ENCODE results near the gene ULK1. TPM values are rescaled to one million over a fixed set of nuclear protein-coding genes. Genes with fewer than 3 reads are reported as not detected.

Gene ULK1
- total RNA-seq (10 to 100 TPM; 25.9 to 32.8 TPM), polyA plus RNA-seq (10 to 100 TPM; 15.4 to 19.7 TPM)
- long read RNA-seq, donor 1, partial matches to known transcripts, result 0 of 2 reads
- long read RNA-seq, donor 1, other reads (novel, unspliced or antisense), result 0 of 2 reads
- long read RNA-seq, donor 2, full-length matches to known transcripts, result 5 of 5 reads
- long read RNA-seq, donor 2, partial matches to known transcripts, result 0 of 5 reads
- long read RNA-seq, donor 2, other reads (novel, unspliced or antisense), result 0 of 5 reads
- long read RNA-seq, donor 3, partial matches to known transcripts, result 0 of 1 reads
- long read RNA-seq, donor 3, other reads (novel, unspliced or antisense), result 0 of 1 reads
- long read RNA-seq, donor 4, partial matches to known transcripts, result 0 of 1 reads
- long read RNA-seq, donor 4, other reads (novel, unspliced or antisense), result 0 of 1 reads
- long read RNA-seq, donor 5, partial matches to known transcripts, result 5 of 8 reads
- long read RNA-seq, donor 5, other reads (novel, unspliced or antisense), result 0 of 8 reads

GRCh38 chr12:131894313-131894860 lies at the start of gene ULK1:
ULK1 (plus strand) TSS chr12:131894622; CDS start chr12:131895002, 380 bp downstream.
- peak; percentile 87 for ATAC-seq (ENCODE audit: insufficient read depth, low FRiP score)

GRCh38 chr12:131844656-131845055 lies 49.8 kb upstream of the ULK1 start:
- no peaks in the 10 kb centered on the region for H3K9me3 ChIP-seq (ENCODE audit: control insufficient read depth in 4 of 4, insufficient read depth in 3 of 4, low read length in 3 of 4)
- DNase-seq, result no peak
- H3K4me1 ChIP-seq (ENCODE audit: control insufficient read depth in 5 of 5, insufficient read depth in 5 of 5, low read length in 5 of 5), result no peaks in the 10 kb centered on the region
- no peak for TF ChIP-seq CTCF (IDR thresholded peaks at IDR 0.05; ENCODE audit: control extremely low read depth, extremely low read depth)
- H3K27me3 ChIP-seq (ENCODE audit: control insufficient read depth in 3 of 3, insufficient read depth in 3 of 3, low read length in 2 of 3), result no peaks in the 10 kb centered on the region
- no peak overlapping the region for H3K4me3 ChIP-seq
- H3K27ac ChIP-seq (ENCODE audit: low read depth in 1 of 2, low read length in 1 of 2), result no peak overlapping the region
- H3K36me3 ChIP-seq (ENCODE audit: control insufficient read depth in 4 of 4, insufficient read depth in 4 of 4, low read length in 4 of 4), result peaks cover 0 to 1% (median 0%) of the 10 kb centered on the region in 4 donors
- WGBS, 2 donors, result 91 to 96% methylated on average over 24 to 25 of the region's 25 CpGs
- H3K9ac ChIP-seq (ENCODE audit: insufficient read depth in 1 of 2, low read length in 2 of 2), result no peak overlapping the region
- ATAC-seq (ENCODE audit: insufficient read depth, low FRiP score), result no peak

More at GRCh38 chr12:131894313-131894860, at the start of gene ULK1:
- TF ChIP-seq CTCF (IDR thresholded peaks at IDR 0.05; ENCODE audit: control extremely low read depth, extremely low read depth), result no peak
- no peaks in the 10 kb centered on the region for H3K27me3 ChIP-seq (ENCODE audit: control insufficient read depth in 3 of 3, insufficient read depth in 3 of 3, low read length in 2 of 3)
- H3K36me3 ChIP-seq (ENCODE audit: control insufficient read depth in 4 of 4, insufficient read depth in 4 of 4, low read length in 4 of 4), result peaks cover 0 to 7% (median 2%) of the 10 kb centered on the region in 4 donors
- 0% methylated on average over 33 to 61 of the region's 64 CpGs for WGBS, 2 donors
- peak within 1 kb of the TSS; percentile 76 for H3K4me3 ChIP-seq
- no peaks in the 10 kb centered on the region for H3K9me3 ChIP-seq (ENCODE audit: control insufficient read depth in 4 of 4, insufficient read depth in 3 of 4, low read length in 3 of 4)
- peak within 1 kb of the TSS; percentile 42 to 73 for H3K9ac ChIP-seq (ENCODE audit: insufficient read depth in 1 of 2, low read length in 2 of 2)
- H3K27ac ChIP-seq (ENCODE audit: low read depth in 1 of 2, low read length in 1 of 2), result peak within 1 kb of the TSS; percentile 92 to 98
- peak; percentile 93 to 97 (median 95) for DNase-seq
- H3K4me1 ChIP-seq (ENCODE audit: control insufficient read depth in 5 of 5, insufficient read depth in 5 of 5, low read length in 5 of 5), result peaks cover 0 to 18% (median 4%) of the 10 kb centered on the region in 5 donors

- no peak for DNase-seq
- Histone ChIP-seq H3K36me3 (ENCODE audit: control insufficient read depth in 4 of 4, insufficient read depth in 4 of 4, low read length in 4 of 4) (peaks cover 0 to 1% (median 0%) of the 10 kb centered on the region in 4 donors), H3K4me3 (no peak overlapping the region), H3K27ac (ENCODE audit: low read depth in 1 of 2, low read length in 1 of 2) (no peak overlapping the region), H3K9me3 (ENCODE audit: control insufficient read depth in 4 of 4, insufficient read depth in 3 of 4, low read length in 3 of 4) (no peaks in the 10 kb centered on the region), H3K27me3 (ENCODE audit: control insufficient read depth in 3 of 3, insufficient read depth in 3 of 3, low read length in 2 of 3) (no peaks in the 10 kb centered on the region), H3K9ac (ENCODE audit: insufficient read depth in 1 of 2, low read length in 2 of 2) (no peak overlapping the region), H3K4me1 (ENCODE audit: control insufficient read depth in 5 of 5, insufficient read depth in 5 of 5, low read length in 5 of 5) (no peaks in the 10 kb centered on the region)
- no peak for TF ChIP-seq CTCF (IDR thresholded peaks at IDR 0.05; ENCODE audit: control extremely low read depth, extremely low read depth)
- no peak for ATAC-seq (ENCODE audit: insufficient read depth, low FRiP score)
- WGBS, 2 donors, result 91 to 93% methylated on average over 29 of the region's 29 CpGs
These were observed 49.3 kb upstream of the ULK1 start for GRCh38 chr12:131845121-131845520.
